Spleen (tissue), 7 donors: ENCODE data around the gene TMEM131L.

ENCODE experiments used
- POLR2A ChIP-seq, 3 donors: fragments of 450-650 bp; IDR thresholded peaks; one replicate each; pipeline ENCODE4 v1.5.1; 2017; ENCODE audit warnings: antibody characterized with exemption in 3 of 3, mild to moderate bottlenecking in 1 of 3
- POLR2AphosphoS5 ChIP-seq, 3 donors: sonication (generic); formaldehyde crosslinking; IDR thresholded peaks; one replicate each; pipeline ENCODE4 v1.5.1; 2017; ENCODE audit warnings: antibody characterized with exemption in 3 of 3
- TF ChIP-seq, protein P1 (sequence below), 11 experiments: fragments of 200-600 bp in 7 of 11; fragments of 450-650 bp in 4 of 11; sonication (generic) in 4 of 11; IDR thresholded peaks in 8 of 11; conservative IDR thresholded peaks in 3 of 11; 1 replicate in 7 of 11; 2 replicates in 4 of 11; pipeline versions ENCODE4 v1.4.0 to v1.8.0; 2016 to 2021; ENCODE audit warnings: antibody characterized with exemption in 11 of 11, inconsistent platforms in 4 of 11, mild to moderate bottlenecking in 1 of 11
- donor health status: DM: no; HTN: no; CAD: no; lungs with moderate emphysema.
- donor health status: DM: no; HTN: no; CAD: no.
- donor health status: DM: no; HTN: no; CAD: no.

DNA sequence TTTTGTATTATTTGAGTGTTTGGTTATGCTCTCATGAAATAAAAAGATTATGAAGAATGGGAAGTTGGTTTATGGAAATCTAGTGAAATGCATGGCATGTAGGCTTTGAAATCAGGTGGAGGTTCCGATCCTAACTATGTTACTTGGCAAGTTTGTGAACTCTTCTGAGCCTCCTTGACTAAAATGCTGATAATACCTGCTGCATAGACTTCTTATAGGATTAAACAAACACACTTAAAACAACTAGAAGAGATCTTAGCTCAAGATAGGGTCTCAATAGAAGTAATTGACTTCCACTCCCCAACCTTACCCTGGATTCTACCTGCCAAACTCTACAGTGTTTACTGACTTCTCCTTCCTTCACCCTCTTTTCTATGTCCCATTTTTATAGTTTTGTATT lies 195.7 kb downstream of the TMEM131L start:
- TF ChIP-seq POLR2A (IDR thresholded peaks at IDR 0.05) (no peak), POLR2AphosphoS5 (IDR thresholded peaks at IDR 0.05) (no peak)
- TF ChIP-seq, protein P1, sequence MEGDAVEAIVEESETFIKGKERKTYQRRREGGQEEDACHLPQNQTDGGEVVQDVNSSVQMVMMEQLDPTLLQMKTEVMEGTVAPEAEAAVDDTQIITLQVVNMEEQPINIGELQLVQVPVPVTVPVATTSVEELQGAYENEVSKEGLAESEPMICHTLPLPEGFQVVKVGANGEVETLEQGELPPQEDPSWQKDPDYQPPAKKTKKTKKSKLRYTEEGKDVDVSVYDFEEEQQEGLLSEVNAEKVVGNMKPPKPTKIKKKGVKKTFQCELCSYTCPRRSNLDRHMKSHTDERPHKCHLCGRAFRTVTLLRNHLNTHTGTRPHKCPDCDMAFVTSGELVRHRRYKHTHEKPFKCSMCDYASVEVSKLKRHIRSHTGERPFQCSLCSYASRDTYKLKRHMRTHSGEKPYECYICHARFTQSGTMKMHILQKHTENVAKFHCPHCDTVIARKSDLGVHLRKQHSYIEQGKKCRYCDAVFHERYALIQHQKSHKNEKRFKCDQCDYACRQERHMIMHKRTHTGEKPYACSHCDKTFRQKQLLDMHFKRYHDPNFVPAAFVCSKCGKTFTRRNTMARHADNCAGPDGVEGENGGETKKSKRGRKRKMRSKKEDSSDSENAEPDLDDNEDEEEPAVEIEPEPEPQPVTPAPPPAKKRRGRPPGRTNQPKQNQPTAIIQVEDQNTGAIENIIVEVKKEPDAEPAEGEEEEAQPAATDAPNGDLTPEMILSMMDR (IDR thresholded peaks at IDR 0.05 in 8 of 11, conservative IDR thresholded peaks at IDR 0.05 in 3 of 11): no peak
